Nucleus accumbens (tissue), 56 donors: ENCODE data around the gene SMLR1.

Experiments used
- DNase-seq, 56 donors: peaks; one replicate each; lab custom pipeline; 2025; lab: John Stamatoyannopoulos, UW

SMLR1 gene

DNA sequence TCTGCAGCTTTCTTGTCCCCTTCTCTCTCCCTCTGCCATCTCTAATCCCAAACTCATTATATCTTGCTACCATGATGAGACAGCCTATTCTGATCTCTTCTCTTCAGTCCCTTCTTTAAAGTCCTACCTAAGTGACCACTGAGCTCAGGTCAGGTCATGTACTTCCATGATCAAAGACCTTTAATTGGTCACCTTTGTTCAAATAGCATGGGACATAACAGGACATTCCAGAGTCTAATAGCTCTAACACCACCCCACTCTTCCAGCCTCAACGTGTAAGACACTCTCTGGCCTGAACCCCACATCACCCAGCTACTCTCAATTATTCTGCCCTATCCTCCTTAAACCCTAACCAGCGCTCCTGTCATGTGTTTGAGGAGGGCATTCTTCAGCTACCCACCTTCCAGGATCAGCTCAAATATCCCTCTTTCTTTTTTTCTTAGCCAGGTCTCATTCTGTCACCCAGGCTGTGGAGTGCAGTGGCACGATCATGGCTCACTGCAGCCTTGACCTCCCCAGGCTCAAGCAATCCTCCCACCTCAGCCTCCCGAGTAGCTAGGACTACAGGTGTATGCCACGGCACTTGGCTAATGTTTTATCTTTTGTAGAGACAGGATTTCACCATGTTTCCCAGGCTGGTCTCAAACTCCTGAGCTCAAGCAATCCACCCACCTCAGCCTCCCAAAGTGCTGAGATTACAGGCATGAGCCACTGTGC is 2.1 kb upstream of the SMLR1 start:
- DNase-seq, result no peak

DNA sequence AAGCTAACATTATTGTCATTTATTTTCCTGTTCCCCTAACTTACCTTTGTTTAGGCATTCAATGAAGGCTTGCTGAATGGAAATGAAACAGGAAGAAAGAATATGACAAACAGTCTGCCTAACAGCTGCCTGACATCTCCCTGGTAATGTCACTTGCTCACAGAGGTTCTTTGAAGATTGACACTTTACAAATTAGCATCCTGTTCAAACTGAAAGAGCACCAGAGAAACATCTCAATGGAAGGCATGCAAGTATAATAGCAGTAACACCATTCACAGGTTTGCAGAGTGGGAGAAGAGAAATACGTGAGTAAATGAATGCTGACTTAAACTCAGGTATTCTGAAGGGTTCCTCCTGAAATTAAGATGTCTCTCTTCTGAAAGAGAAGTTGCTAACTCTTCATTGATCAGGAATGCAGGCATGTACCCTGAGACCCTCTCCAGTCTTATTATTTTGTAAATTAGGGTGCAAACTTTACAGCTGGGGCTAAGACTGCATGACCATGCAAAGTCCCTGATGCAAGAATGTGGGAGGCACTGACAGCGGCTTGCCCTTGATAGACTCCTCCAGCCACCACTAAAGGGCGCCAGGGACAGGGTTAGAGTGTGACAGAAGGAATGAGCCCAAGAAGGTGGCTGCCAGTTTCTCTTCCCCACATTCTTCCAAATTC is 1.3 kb upstream of the SMLR1 start:
- DNase-seq, result no peak

DNA sequence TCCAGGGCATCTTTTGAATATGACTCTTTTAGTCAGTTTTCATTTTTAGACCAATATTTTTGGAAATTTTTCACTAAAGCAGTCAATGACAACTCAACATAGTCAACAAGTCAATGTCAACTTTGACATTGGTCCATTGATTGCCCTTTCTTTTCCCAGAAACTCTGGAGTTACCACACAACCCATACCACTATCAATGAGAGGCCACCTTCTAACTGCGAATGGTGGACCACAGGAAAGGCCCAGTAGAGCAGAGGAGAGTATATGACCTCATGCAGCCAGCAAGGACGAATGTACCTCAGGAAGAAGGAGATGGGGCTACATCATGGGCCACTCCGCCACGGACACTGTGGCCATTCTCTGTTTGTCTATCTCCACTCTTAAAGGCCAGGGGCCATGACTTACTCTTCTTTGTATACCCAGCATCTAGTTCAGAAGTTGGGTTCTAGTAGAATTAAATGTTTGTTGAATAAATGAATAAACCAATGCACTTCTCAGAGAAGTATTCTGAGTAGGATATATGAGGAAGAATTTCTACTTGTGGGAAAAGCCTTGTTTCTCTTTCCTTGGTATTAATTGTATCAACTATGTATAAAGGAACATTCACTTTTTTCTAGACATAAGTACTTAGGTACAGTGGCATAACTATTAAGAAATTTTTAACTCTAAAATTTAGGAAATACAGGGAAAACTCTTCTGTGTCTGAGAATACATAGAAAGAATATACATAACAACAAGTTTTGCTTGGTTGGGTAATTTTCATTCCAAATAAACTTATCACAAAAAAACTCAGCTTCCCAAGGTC is 562 bp upstream of the SMLR1 start:
- DNase-seq, result no peak

DNA sequence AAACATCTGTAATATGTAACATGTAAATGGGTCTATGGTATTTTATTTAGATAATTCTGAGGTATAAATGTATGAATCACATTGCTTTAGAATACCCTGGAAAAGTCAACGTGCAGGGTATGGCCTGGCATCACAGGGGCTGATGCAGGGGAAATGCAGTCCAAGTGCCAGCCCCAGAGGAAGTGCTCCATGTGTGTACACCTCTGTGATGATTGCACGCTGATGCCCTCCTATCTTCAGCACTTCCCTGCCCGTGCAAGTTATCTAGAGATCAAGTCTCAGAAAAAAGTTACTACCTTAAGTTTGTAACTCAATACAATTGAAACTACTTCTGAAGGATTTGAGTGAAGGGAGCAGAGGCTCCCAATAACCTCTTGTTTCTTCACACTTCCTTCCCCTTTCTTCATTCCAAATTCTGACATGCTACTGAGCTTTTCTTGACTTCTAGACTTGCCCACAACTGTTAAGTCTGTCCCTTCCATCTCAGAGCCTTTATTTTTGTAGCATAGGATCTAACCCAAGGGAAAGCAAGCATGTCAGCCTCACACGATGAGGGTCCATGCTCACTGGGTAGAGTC is 2.2 kb downstream of the SMLR1 start:
- no peak for DNase-seq

DNA sequence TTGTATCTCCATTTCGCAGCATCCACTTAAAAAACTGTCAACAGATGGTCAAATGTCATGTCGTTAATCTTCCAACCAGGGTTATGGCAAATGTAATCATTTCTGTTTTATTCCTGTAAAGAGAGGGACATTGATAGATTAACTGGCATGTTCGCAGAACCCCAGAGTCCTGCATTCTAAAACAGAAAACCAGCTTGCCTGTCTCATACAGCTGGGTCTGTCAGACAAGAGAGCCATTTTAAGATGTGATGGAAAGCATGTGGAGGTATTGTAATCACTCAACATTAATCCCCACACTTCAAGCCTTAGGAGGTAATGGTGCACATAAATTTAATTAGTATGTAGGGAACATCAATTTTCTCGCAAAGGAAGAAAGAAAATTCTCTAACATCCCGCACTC is 4.4 kb downstream of the SMLR1 start:
- DNase-seq, result no peak

DNA sequence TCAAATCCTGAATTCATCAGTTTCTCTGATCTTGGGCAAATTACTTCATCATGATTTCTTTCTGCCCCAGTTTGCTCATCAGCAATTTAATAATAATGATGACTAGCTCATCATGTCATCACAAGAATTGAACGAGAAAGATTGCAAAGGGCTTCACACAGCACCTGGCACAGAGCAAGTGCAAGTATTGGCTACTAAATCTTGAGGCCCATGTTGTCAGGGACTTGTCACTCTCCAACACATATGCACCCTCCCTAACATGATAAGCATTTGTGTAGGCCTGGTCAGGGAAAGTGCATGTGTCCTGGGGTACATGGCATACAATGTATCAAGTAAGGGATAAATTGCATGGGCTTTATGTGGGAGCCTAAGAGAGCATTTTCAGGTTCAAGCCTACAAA is 6.4 kb downstream of the SMLR1 start:
- no peak for DNase-seq

DNA sequence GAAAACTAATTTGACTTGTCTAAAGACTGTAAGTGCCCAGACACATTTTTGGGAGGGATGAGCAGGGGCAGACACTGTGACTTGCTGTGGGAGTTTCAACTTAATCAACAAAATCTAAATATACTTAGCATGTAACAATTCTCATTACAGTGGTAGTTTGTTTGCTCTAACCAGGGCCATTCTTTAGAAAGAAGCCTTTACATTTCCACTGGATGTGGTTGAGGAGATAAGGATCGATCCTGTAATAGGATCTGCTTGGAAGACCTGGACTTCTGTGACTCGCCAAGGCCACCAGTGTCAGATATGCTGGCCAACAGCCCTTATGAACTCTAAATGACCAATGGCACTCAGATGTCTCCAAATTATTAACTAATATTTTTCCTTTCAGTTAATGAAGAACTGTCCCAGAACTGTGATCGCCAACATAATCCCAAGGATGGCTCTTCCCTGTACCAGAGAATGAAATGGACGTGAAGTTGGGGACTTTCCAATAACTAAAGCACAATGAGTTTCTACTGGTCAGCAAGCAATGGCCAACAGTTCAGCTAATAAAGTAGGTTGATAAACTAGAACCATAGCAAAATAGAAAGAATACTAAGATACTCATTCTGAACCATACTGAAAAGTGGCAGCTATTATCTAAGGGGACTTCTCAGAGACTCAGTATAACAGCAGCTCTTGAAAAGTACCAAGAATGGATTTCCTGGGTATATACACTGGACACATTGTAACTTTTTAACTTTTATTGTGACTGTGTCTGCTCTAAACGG is 7.5 kb downstream of the SMLR1 start:
- DNase-seq, result no peak

DNA sequence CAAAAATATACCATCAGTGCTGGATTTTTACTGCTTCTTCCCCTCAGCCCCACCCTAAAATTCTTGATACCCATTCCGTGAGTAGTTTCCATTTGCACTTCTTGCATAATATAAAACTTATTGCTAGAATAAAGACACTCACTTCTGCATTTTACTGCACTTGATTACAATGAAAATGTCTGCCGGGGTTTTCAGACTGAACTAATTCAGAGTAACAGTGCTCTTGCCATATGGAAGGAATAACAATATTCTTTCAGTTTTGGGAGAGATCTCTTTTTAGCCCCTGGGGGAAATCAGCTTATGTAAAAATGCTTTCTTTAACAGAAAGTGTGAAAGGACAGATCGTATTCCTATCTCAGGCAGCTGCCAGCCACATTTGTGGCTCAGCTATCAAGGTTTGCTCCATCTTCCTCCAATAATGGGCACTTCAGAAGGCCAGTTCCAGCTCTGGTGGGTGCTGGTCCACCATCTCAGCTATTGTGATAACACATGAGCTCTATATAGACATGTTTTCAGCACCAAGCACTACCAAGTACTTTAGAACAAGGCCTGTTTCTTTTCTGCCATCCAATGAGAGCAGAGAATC is 8.9 kb downstream of the SMLR1 start:
- DNase-seq, result peak in 3 of 56 donors; percentile 3 to 12 (median 7)

DNA sequence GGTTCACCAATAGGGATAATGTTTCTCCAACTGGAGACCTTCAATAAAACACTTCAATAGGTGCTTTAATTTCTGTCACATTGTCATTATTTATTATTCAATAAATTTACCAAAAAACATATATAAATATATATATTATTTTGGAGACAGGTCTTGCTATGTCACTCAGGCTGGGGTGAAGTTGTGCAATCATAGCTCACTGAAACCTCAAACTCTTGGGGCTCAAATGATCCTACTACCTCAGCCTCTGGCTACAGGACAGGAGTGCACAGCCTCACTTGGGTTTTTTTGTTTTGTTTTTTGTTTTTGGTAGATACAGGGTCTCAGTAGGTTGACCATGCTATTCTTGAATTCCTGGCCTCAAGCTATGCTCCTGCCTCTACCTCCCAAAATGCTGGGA is 9.9 kb downstream of the SMLR1 start:
- DNase-seq, result no peak

DNA sequence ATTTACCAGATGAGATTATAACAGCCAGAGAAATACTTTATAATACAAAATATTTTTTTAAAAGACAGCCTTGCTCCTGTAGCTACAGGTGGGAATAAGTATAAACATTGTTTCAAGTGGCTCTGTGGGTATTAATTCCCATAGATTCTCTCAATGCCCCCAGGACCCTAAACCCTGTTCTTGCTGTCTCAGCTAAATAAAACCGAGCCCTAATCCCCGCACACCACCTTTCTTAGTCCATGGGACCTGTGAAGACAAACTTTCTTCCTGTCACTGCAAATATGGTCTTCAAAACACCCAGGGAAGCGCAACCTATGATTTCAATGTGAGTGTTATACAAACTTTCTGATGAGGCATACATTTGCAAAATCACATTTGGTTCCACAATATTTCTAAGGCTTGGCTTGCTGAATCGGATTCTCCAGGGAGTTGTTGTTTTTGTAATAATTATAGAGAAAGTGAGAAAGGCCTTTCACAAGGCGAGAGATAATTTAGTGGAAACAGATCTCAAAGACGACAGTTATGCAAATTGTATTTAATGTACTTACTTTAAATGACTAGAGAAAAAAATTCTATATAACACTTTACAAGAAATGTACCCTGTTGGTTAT is 11.1 kb downstream of the SMLR1 start:
- DNase-seq, result no peak

DNA sequence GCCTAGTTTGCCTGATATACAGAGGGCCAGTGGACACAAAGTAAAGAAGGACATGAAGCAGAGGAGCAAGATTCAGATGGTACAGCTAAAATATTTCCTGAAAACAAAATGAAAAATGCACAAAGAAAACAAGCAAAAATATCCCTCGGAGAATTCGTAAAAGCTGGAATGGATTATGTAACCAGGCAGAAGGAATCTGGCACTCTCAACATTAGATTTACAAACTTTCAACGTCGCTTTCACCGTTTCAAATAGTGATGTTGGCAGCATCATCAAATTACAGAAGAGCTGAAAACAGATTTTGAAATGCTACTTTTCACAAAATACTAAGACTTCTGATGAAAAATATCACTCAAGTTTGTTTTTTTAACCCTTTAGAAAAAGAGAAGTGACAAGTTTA is 11.7 kb downstream of the SMLR1 start:
- no peak for DNase-seq

DNA sequence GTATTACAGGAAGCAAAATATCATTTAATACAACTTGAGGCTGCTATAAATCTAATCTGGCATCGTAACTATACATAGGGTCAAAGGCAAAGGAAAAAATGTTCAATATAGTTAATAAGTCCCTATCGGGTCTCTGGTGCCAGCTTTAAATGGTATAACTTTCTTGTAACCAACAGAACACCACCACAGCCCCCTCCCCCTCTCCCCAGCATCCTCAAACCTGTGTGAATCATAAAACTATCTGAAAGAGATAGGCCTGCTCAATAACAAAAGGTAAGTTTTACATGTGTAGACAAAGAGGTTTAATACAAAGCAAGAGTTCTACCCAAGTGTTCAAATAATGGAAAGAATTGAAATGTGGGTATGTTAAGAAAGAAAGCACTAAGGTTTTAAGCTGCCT is 12.2 kb downstream of the SMLR1 start:
- DNase-seq, result no peak

DNA sequence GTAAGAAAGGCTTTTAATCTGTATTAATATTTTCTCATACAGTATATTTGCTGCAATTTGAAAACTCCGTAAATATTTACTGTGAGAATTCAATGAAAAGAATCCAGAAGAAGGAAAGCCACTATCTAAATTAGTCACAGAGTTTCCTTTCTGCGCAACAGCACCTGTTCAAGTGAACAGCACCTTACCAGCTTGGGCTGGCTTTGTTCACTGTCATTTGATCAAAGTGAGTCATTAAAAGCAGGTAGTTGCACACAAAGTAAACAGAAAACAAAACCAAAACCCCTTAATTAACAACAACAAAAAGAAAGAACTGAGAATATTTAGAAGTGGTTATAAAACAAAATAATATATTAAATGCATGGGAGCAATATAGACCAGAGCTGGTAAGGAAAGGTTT is 12.8 kb downstream of the SMLR1 start:
- no peak for DNase-seq

DNA sequence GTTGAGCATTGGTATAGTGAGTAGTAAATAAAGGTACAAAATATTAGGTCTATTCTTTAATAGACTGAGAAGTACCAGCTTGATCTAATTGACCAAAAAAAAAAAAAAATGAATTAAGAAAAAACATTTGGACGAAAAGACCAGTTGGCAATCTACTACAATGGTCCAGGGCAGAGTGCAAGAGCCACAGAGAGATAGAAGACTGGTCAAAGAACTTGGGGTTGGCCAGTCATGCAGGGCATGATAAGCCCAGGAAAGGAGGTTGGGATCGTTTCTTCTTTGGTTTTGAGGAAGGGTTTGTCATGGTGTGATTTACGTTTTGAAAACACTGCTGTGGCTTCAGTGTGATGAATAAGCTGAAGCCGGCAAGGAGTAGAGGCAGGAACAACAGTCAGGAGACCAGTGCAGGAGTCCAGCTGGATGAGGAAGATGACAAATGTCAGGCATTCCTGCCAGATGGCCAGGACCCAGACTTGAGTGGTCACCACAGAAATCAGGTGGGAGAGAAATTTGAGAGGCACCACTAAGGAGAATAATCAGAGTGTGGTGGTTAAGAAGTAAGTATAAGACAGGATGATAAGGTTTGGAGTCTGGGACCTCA is 14.0 kb downstream of the SMLR1 start:
- no peak for DNase-seq

DNA sequence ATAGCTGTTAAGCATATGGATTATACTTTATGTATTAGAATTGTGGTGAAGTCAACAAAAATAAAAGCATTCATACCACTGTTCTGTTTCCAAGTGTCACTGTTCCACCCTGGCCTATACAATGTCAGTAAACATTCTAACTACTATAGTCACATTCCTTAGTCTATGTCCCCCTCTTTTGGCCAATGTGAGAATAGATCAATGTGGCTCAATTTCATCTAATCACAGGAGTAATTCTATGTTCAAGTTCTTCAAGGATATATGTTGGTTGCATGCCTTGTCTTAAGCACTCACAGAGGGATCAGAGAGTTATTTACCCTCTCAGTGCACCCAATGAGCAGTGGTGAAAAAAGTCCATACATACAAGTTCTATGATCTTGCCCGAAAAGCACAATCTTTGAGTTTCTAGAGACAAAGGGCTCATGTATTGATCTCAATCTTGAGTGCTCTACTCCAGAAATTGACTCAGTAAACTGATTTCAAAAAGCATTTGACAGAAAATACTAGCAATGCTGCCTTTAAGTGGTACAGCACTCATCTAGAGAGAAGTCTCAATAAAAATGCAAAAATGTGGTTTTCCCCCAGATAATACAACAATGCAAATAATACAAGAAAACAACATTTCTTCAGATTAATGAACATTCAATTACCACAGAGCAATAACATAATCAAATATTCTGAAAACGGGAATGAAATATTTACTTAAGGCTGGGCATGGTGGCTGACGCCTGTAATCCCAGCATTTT is 16.5 kb downstream of the SMLR1 start:
- DNase-seq, result no peak

DNA sequence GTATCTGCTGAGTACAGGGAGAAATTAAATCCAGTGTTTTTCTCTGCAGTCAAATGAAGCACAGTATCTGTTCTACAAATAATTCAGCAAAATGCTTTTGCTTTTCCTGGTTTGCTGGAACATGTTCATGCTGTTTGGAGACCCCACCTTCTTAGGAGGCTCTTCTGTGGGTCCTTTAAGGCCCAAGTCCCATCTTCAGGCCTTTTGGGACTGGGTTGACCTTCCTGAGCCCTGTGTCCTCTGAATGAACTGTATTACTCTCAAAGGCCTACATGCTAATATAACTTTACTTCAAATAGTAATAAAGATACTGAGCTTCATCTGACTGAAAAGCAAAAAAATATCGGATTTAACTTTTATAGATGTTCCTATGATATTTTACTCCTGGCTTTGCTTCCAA is 19.3 kb downstream of the SMLR1 start:
- DNase-seq, result no peak

DNA sequence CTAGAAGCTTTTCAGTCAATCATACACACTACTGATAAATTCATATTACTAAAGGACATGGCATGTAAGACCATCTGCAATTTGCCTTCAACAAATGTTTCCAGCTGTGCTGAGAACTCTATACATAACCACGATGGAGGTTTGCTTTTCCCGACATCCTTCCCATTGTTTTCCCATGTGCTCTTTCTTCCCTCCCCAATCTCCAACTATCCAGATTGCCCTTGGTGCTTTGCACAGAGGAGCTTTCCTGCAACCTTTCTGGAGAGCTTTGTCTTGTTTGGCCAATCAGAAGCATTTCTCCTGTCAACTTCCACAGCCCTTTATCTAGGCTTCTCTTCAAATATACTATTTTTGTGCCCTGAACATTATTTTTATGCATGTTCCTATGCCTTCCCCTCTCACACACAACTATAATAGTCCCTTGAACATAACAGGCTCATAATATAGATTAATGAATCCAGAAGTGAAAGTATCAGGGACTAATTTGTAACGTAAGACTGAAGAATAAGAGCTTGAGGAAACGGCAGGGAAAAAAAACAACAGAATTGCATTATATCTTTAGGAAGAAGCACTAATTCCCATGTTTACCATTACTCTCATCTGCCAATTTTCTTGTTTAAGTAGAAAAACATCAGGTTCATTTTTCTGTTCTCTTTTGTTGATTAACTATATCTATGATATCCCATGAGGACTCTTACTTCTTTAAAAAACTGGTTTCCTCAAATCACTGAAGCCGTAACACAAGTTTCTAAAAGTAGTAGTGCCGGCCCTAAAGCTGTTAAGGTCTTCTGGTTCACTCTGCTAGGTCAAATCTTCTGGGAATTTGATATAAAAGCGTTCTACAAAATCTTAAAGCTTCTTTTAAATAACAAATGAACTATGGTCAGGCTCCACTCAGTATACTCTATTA is 20.1 kb downstream of the SMLR1 start:
- DNase-seq, result no peak

DNA sequence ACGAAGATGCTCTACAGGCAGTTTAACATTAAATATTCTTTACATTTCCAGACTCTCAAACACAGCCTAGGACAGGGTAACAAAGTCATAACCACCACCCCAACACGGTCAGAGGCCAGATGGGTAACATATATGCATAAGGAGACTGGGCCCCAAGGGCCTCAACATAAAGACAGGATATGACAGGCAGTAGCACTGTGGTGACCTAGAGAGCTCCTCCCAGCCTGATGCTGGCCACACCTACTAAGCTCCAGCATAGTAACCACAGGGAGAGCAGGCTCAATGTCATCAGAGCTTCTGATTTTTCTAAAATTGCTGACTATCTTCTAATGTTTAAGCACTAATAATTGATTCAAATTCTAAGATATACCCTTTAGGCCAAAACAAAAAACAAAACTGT is 21.7 kb downstream of the SMLR1 start:
- no peak for DNase-seq
